IMR-90 (cell line): Measurements from ENCODE around the gene AMIGO1. TPM values are rescaled to one million over a fixed set of nuclear protein-coding genes. Genes with fewer than 3 reads are reported as not detected.

Source experiments
- ATAC-seq: fragments of 200-7000 bp; cut with Tn5 transposase; 2 replicates; pipeline ENCODE4 v1.9.1; 2020; ENCODE audit warnings: low read depth, mild to moderate bottlenecking, moderate library complexity
- BruUV-seq: library from RNA; stranded (reverse); fragments of 400-500 nt; replicated peaks from 2 replicates; lab custom pipeline; 2021; lab: Mats Ljungman, UMichigan
- CTCF ChIA-PET: fragments of 300-600 bp; formaldehyde crosslinking; extraction: SDS; loops from one replicate; lab custom pipeline; 2021; ENCODE audit warnings: antibody characterized with exemption; lab: Yijun Ruan, JAX
- POLR2A ChIA-PET: fragments of 300-600 bp; sonication (Branson Sonifier 250); formaldehyde crosslinking; loops from one replicate; lab custom pipeline; 2022; ENCODE audit warnings: antibody characterized with exemption; ENCODE audit not compliant: unreplicated experiment; lab: Charles Lee
- DNase-seq: peaks from one replicate; pipeline ENCODE4 v3.0.0; 2013
- H2AFZ ChIP-seq: replicated peaks from 2 replicates; pipeline ENCODE3; 2013; ENCODE audit warnings: low read length, mild to moderate bottlenecking; ENCODE audit not compliant: poor library complexity
- H2AK5ac ChIP-seq: 2 replicates; pipeline ENCODE4 v1.6.1; 2013; ENCODE audit warnings: low read depth, low read length, inconsistent platforms
- H2AK9ac ChIP-seq: replicated peaks from 2 replicates; pipeline ENCODE3; 2013; ENCODE audit warnings: mild to moderate bottlenecking, low read depth, low read length, moderate library complexity; ENCODE audit not compliant: poor library complexity
- H2BK120ac ChIP-seq: 2 replicates; pipeline ENCODE4 v1.6.1; 2013; ENCODE audit warnings: low read depth, low read length, inconsistent platforms
- H2BK15ac ChIP-seq: 3 replicates; pipeline ENCODE4 v1.6.1; 2013; ENCODE audit warnings: low read depth, low read length, inconsistent platforms
- H2BK20ac ChIP-seq: 2 replicates; pipeline ENCODE4 v1.6.1; 2013; ENCODE audit warnings: low read depth, mild to moderate bottlenecking, inconsistent platforms, low read length, moderate library complexity
- H2BK5ac ChIP-seq: 2 replicates; pipeline ENCODE4 v1.6.1; 2013; ENCODE audit warnings: mild to moderate bottlenecking, low read depth, low read length, inconsistent platforms; ENCODE audit not compliant: poor library complexity, severe bottlenecking
- H3K14ac ChIP-seq: replicated peaks from 2 replicates; pipeline ENCODE4 v1.6.1; 2013; ENCODE audit warnings: low read depth, low read length, inconsistent platforms
- H3K18ac ChIP-seq: 2 replicates; pipeline ENCODE4 v1.6.1; 2013; ENCODE audit warnings: low read depth, low read length, control low read depth
- H3K23ac ChIP-seq: 2 replicates; pipeline ENCODE4 v1.6.1; 2013; ENCODE audit warnings: low read depth, low read length, inconsistent platforms
- H3K27ac ChIP-seq: 2 replicates; pipeline ENCODE4 v1.5.1; 2013; ENCODE audit warnings: mild to moderate bottlenecking, control low read depth, low read length; ENCODE audit not compliant: insufficient read depth
- H3K27me3 ChIP-seq: 2 replicates; pipeline ENCODE4 v1.6.1; 2013; ENCODE audit warnings: low read length; ENCODE audit not compliant: control insufficient read depth, insufficient read depth
- H3K36me3 ChIP-seq: 2 replicates; pipeline ENCODE4 v1.6.1; 2013; ENCODE audit warnings: low read length, mixed read lengths; ENCODE audit not compliant: control insufficient read depth, insufficient read depth
- H3K4ac ChIP-seq: 2 replicates; pipeline ENCODE4 v1.6.1; 2013; ENCODE audit warnings: low read depth, low read length, inconsistent platforms
- H3K4me1 ChIP-seq: 2 replicates; pipeline ENCODE4 v1.6.1; 2013; ENCODE audit warnings: low read length, mixed read lengths; ENCODE audit not compliant: control insufficient read depth, insufficient read depth
- H3K4me2 ChIP-seq: 2 replicates; pipeline ENCODE4 v1.6.1; 2013; ENCODE audit warnings: low read depth, mild to moderate bottlenecking, control low read depth, low read length, moderate library complexity
- H3K4me3 ChIP-seq: 2 replicates; pipeline ENCODE4 v1.5.1; 2013; ENCODE audit warnings: low read depth, mild to moderate bottlenecking, control low read depth, low read length, moderate library complexity; ENCODE audit not compliant: insufficient read depth
- H3K56ac ChIP-seq: 2 replicates; pipeline ENCODE4 v1.6.1; 2013; ENCODE audit warnings: low read length, inconsistent platforms; ENCODE audit not compliant: insufficient read depth; ENCODE audit errors: extremely low read depth
- H3K79me1 ChIP-seq, 2 experiments: 2 replicates each; pipeline ENCODE4 v1.6.1; 2013; ENCODE audit warnings: low read length in 2 of 2, inconsistent platforms in 1 of 2, low read depth in 1 of 2
- H3K9ac ChIP-seq: 2 replicates; pipeline ENCODE4 v1.6.1; 2013; ENCODE audit warnings: low read depth, low read length, control low read depth
- H3K9me1 ChIP-seq: 2 replicates; pipeline ENCODE4 v1.6.1; 2013; ENCODE audit warnings: low read length, inconsistent platforms; ENCODE audit not compliant: insufficient read depth
- H3K9me3 ChIP-seq: 2 replicates; pipeline ENCODE4 v1.6.1; 2013; ENCODE audit warnings: low read length; ENCODE audit not compliant: control insufficient read depth, insufficient read depth
- H4K20me1 ChIP-seq: 2 replicates; pipeline ENCODE4 v1.6.1; 2013; ENCODE audit warnings: low read length, inconsistent platforms; ENCODE audit not compliant: insufficient read depth
- H4K5ac ChIP-seq: 2 replicates; pipeline ENCODE4 v1.6.1; 2013; ENCODE audit warnings: mild to moderate bottlenecking, low read depth, low read length, control low read depth
- H4K8ac ChIP-seq, 2 experiments: 2 replicates each; pipeline ENCODE4 v1.6.1; 2013; ENCODE audit warnings: low read depth in 2 of 2, low read length in 2 of 2, control low read depth in 1 of 2, inconsistent platforms in 1 of 2
- H4K91ac ChIP-seq: 2 replicates; pipeline ENCODE4 v1.6.1; 2013; ENCODE audit warnings: low read depth, low read length, inconsistent platforms; ENCODE audit not compliant: insufficient read depth
- BHLHE40 ChIP-seq: fragments of 150-350 bp; IDR thresholded peaks from 2 replicates; pipeline ENCODE4 v1.6.1; 2016; ENCODE audit warnings: mild to moderate bottlenecking, low read depth, low read length
- CEBPB ChIP-seq: IDR thresholded peaks from 2 replicates; pipeline ENCODE4 v1.6.1; 2012; ENCODE audit warnings: low read depth, low read length, improper control_type of control experiment
- CHD1 ChIP-seq: IDR thresholded peaks from 2 replicates; pipeline ENCODE4 v1.6.1; 2012; ENCODE audit warnings: low read depth, low read length, improper control_type of control experiment
- CTCF ChIP-seq: conservative IDR thresholded peaks from 2 replicates; pipeline ENCODE4 v1.5.1; 2012; ENCODE audit warnings: mild to moderate bottlenecking, low read depth, low read length, improper control_type of control experiment
- ELK1 ChIP-seq: fragments of 150-350 bp; IDR thresholded peaks from 2 replicates; pipeline ENCODE4 v1.6.1; 2016; ENCODE audit warnings: low read depth, mild to moderate bottlenecking, low read length, moderate library complexity, borderline replicate concordance
- FOS ChIP-seq: fragments of 150-350 bp; IDR thresholded peaks from 2 replicates; pipeline ENCODE4 v1.6.1; 2016; ENCODE audit warnings: low read depth, low read length
- MAFK ChIP-seq: IDR thresholded peaks from 2 replicates; pipeline ENCODE4 v1.6.1; 2012; ENCODE audit warnings: low read depth, low read length, improper control_type of control experiment
- MAZ ChIP-seq: IDR thresholded peaks from 2 replicates; pipeline ENCODE4 v1.6.1; 2012; ENCODE audit warnings: low read depth, mild to moderate bottlenecking, low read length, improper control_type of control experiment, moderate library complexity, borderline replicate concordance
- MXI1 ChIP-seq: IDR thresholded peaks from 2 replicates; pipeline ENCODE4 v1.6.1; 2012; ENCODE audit warnings: low read depth, mild to moderate bottlenecking, low read length, moderate library complexity, borderline replicate concordance
- NFE2L2 ChIP-seq: fragments of 150-350 bp; IDR thresholded peaks from 2 replicates; pipeline ENCODE4 v1.6.1; 2016; ENCODE audit warnings: low read depth, mild to moderate bottlenecking, low read length
- POLR2A ChIP-seq: IDR thresholded peaks from 2 replicates; pipeline ENCODE4 v1.6.1; 2012; ENCODE audit warnings: mild to moderate bottlenecking, low read depth, low read length
- RAD21 ChIP-seq: IDR thresholded peaks from 2 replicates; pipeline ENCODE4 v1.6.1; 2012; ENCODE audit warnings: low read length, improper control_type of control experiment
- RCOR1 ChIP-seq: IDR thresholded peaks from 2 replicates; pipeline ENCODE4 v1.6.1; 2012; ENCODE audit warnings: mild to moderate bottlenecking, low read length, improper control_type of control experiment; ENCODE audit not compliant: insufficient replicate concordance
- RFX5 ChIP-seq: IDR thresholded peaks from 2 replicates; pipeline ENCODE4 v1.8.0; 2012; ENCODE audit warnings: low read depth, mild to moderate bottlenecking, low read length, moderate library complexity
- SMC3 ChIP-seq: fragments of 150-350 bp; IDR thresholded peaks from 2 replicates; pipeline ENCODE4 v1.6.1; 2016; ENCODE audit warnings: low read depth, mild to moderate bottlenecking, antibody characterized with exemption, low read length, moderate library complexity
- USF2 ChIP-seq: fragments of 150-350 bp; IDR thresholded peaks from 2 replicates; pipeline ENCODE4 v1.6.1; 2017; ENCODE audit warnings: mild to moderate bottlenecking, antibody characterized with exemption, low read length, low read depth
- WGBS, 2 experiments: methylation state at CpG; one replicate each; pipeline versions ENCODE4 v1.1.5 to v1.1.7; 2013; ENCODE audit warnings: missing lambda C conversion rate in 2 of 2; ENCODE audit not compliant: insufficient read length in 1 of 2; ENCODE audit errors: extremely low coverage in 2 of 2; 5-methylcytosine and 5-hydroxymethylcytosine counted together
- dilution Hi-C: fragments of 300-500 bp; cut with HindIII; formaldehyde crosslinking; loops from one replicate; pipeline ENCODE4 v1.14.3; 2018; ENCODE audit warnings: low sequenced_read_pairs; ENCODE audit not compliant: unreplicated experiment
- in situ Hi-C: fragments of 300-500 bp; cut with MboI; formaldehyde crosslinking; loops from 3 replicates; pipeline ENCODE4 v1.14.3; 2019; ENCODE audit warnings: low sequenced_read_pairs, inconsistent platforms, mixed read lengths
- intact Hi-C: fragments of 100-400 bp; cut with micrococcal nuclease; formaldehyde crosslinking; loops from 2 replicates; pipeline ENCODE4 v1.10.0; 2022
- polyA plus RNA-seq, 3 experiments: library from polyadenylated mRNA; depleted of rRNA; stranded (reverse); fragments of >200 nt; gene quantifications; 2 replicates each; pipeline ENCODE4 v1.2.3, GENCODE V29; 2012; ENCODE audit warnings: low replicate concordance in 1 of 3
- total RNA-seq: library from RNA; depleted of rRNA; stranded (reverse); fragments of >200 nt; gene quantifications from 2 replicates; pipeline ENCODE4 v1.2.3, GENCODE V29; 2012

AMIGO1 gene
- total and polyA plus RNA-seq, 2 of the 4 experiments (the other 2 are of a cell fraction), result 1.5 to 1.6 TPM

GRCh38 chr1:109513110-109513710 lies 3.7 kb upstream of the AMIGO1 start:
- Histone ChIP-seq H3K23ac (no peak overlapping the region), H3K27me3 (peaks cover 6% of the 10 kb centered on the region), H2BK15ac (no peak overlapping the region), H3K4ac (no peak overlapping the region), H2BK120ac (no peak overlapping the region), H3K18ac (no peak overlapping the region), H2BK20ac (no peak overlapping the region), H3K4me3 (no peak overlapping the region), H2BK5ac (no peak overlapping the region), H3K14ac (no peak overlapping the region), H4K20me1 (no peaks in the 10 kb centered on the region; the same call in 1 of the 2 replicates), H4K91ac (no peak overlapping the region), H3K9me3 (no peaks in the 10 kb centered on the region), H2AK5ac (no peak overlapping the region), H3K4me2 (no peak overlapping the region), H3K36me3 (no peaks in the 10 kb centered on the region), H3K79me1 (no peaks in the 10 kb centered on the region), H3K9me1 (no peaks in the 10 kb centered on the region), H3K56ac (no peak overlapping the region), H2AK9ac (no peak overlapping the region), H3K27ac (no peak overlapping the region), H4K8ac (no peak overlapping the region), H3K9ac (no peak overlapping the region), H2AFZ (no peak overlapping the region), H3K4me1 (peaks cover 6% of the 10 kb centered on the region), H4K5ac (no peak overlapping the region)
- no CpG with 5 or more reads among the region's 2 CpGs for WGBS, 2 experiments
- intact Hi-C loops (no loop called here), in situ Hi-C loops (no loop called here), dilution Hi-C loops (no loop called here)
- ATAC-seq (no peak), DNase-seq (no peak)
- POLR2A ChIA-PET, result no interaction called here
- no TSS peak for BruUV-seq
- CTCF ChIA-PET, result interaction anchor here (0.7 to 1.3 kb wide), 2 partner anchors 14 to 20 kb away, joined by 3 to 5 read pairs; no protein-coding TSS in a partner anchor
- TF ChIP-seq NFE2L2 (no peak), FOS (no peak), MAFK (no peak), BHLHE40 (no peak), MXI1 (no peak), SMC3 (no peak), POLR2A (no peak), MAZ (no peak), CEBPB (no peak), RAD21 (no peak), CHD1 (no peak), ELK1 (no peak), USF2 (no peak), RFX5 (no peak), RCOR1 (no peak), CTCF (no peak)
